GM13977 (cell line): ENCODE results near the gene B3GNT7.

Experiments used
- DNase-seq: peaks from one replicate; pipeline ENCODE4 v3.0.0; 2012; ENCODE audit warnings: low spot score
- CTCF ChIP-seq: IDR thresholded peaks from 2 replicates; pipeline ENCODE4 v1.5.1; 2012; ENCODE audit warnings: mild to moderate bottlenecking, control low read depth; ENCODE audit not compliant: insufficient read depth; ENCODE audit errors: extremely low read depth, missing control alignments
- in situ Hi-C: fragments of 300-500 bp; cut with MboI; formaldehyde crosslinking; loops from one replicate; pipeline ENCODE4 v1.12.0; 2022; ENCODE audit warnings: low sequenced_read_pairs, low pct_unique_long_range_greater_than_20kb, mixed read lengths, inconsistent platforms; ENCODE audit not compliant: unreplicated experiment

The B3GNT7 gene

GRCh38 chr2:231379266-231380215, 16.0 kb upstream of the B3GNT7 start:
- in situ Hi-C loops, result no loop called here
- DNase-seq, result no peak
- TF ChIP-seq CTCF, result no peak

GRCh38 chr2:231380307-231380706, 15.2 kb upstream of the B3GNT7 start:
- DNase-seq, result no peak
- no peak for TF ChIP-seq CTCF
- in situ Hi-C loops, result no loop called here

GRCh38 chr2:231380991-231381847, 14.3 kb upstream of the B3GNT7 start:
- no peak for DNase-seq
- TF ChIP-seq CTCF, result no peak
- in situ Hi-C loops, result no loop called here

GRCh38 chr2:231382116-231382515, 13.4 kb upstream of the B3GNT7 start:
- DNase-seq, result no peak
- in situ Hi-C loops, result no loop called here

GRCh38 chr2:231383416-231384108, 11.9 kb upstream of the B3GNT7 start:
- DNase-seq, result no peak

More at GRCh38 chr2:231382116-231382515, 13.4 kb upstream of the B3GNT7 start:
- TF ChIP-seq CTCF, result no peak

More at GRCh38 chr2:231383416-231384108, 11.9 kb upstream of the B3GNT7 start:
- in situ Hi-C loops, result no loop called here
- no peak for TF ChIP-seq CTCF
